Endothelial cell of umbilical vein (primary cell): ENCODE measurements around the gene IMPACT. TPM values are rescaled to one million over a fixed set of nuclear protein-coding genes. Genes with fewer than 3 reads are reported as not detected.

Experiments
- BruUV-seq: library from RNA; stranded (reverse); fragments of 400-500 nt; replicated peaks from 2 replicates; lab custom pipeline; 2021; lab: Mats Ljungman, UMichigan
- CTCF ChIA-PET: fragments of 300-600, 350-600 bp; sonication (Branson Sonifier 250); formaldehyde crosslinking; loops from one replicate; lab custom pipeline; 2021; ENCODE audit warnings: antibody characterized with exemption, inconsistent platforms; lab: Charles Lee
- POLR2A ChIA-PET: fragments of 300-600, 350-600 bp; sonication (Branson Sonifier 250); formaldehyde crosslinking; loops from one replicate; lab custom pipeline; 2021; ENCODE audit warnings: antibody characterized with exemption, inconsistent platforms; lab: Charles Lee
- DNase-seq: peaks from one replicate; pipeline ENCODE4 v3.0.0-alpha.2; 2011; ENCODE audit warnings: low read depth, low spot score
- FAIRE-seq: peaks from 2 replicates; lab custom pipeline; 2011; peaks lifted over from hg19 to GRCh38; lab: Jason Lieb, UNC
- H2AFZ ChIP-seq: 2 replicates; pipeline ENCODE4 v1.6.0; 2012; ENCODE audit warnings: low read depth, low read length, control low read depth, inconsistent platforms
- H3K27ac ChIP-seq: 2 replicates; pipeline ENCODE4 v1.5.1; 2011; ENCODE audit warnings: low read depth, mild to moderate bottlenecking, control low read depth, low read length, moderate library complexity; ENCODE audit not compliant: insufficient read depth
- H3K27me3 ChIP-seq, 2 experiments: 2 replicates each; pipeline versions ENCODE4 v1.6.0 to v1.6.1; 2011; ENCODE audit warnings: low read length in 2 of 2, mixed read lengths in 1 of 2; ENCODE audit not compliant: control insufficient read depth in 2 of 2, insufficient read depth in 2 of 2
- H3K36me3 ChIP-seq, 2 experiments: 2 replicates in 1 of 2; 3 replicates in 1 of 2; pipeline ENCODE4 v1.5.1; 2011; ENCODE audit warnings: low read length in 2 of 2, mild to moderate bottlenecking in 1 of 2, moderate library complexity in 1 of 2; ENCODE audit not compliant: control insufficient read depth in 2 of 2, insufficient read depth in 2 of 2; ENCODE audit errors: extremely low read depth in 1 of 2
- H3K4me1 ChIP-seq: 3 replicates; pipeline ENCODE4 v1.5.1; 2011; ENCODE audit warnings: mild to moderate bottlenecking, low read length; ENCODE audit not compliant: control insufficient read depth, insufficient read depth; ENCODE audit errors: extremely low read depth
- H3K4me2 ChIP-seq: 2 replicates; pipeline ENCODE4 v1.6.1; 2011; ENCODE audit warnings: low read length, control low read depth, mixed read lengths; ENCODE audit not compliant: insufficient read depth
- H3K4me3 ChIP-seq, 3 experiments: fragments of 200-600 bp in 1 of 3; sonication (generic), shearing (Covaris generic) in 1 of 3; replicated peaks in 1 of 3; 2 replicates each; pipeline ENCODE4 v1.5.1; 2011 to 2016; ENCODE audit warnings: control low read depth in 3 of 3, low read length in 3 of 3, mild to moderate bottlenecking in 2 of 3, inconsistent platforms in 1 of 3, low read depth in 1 of 3, moderate library complexity in 1 of 3; ENCODE audit not compliant: insufficient read depth in 1 of 3
- H3K79me2 ChIP-seq: 2 replicates; pipeline ENCODE4 v1.6.0; 2012; ENCODE audit warnings: low read length, inconsistent platforms; ENCODE audit not compliant: control insufficient read depth, insufficient read depth
- H3K9ac ChIP-seq: replicated peaks from 2 replicates; pipeline ENCODE3; 2011; ENCODE audit warnings: low read length, control low read depth; ENCODE audit not compliant: insufficient read depth; ENCODE audit errors: extremely low read depth
- H3K9me1 ChIP-seq: replicated peaks from 3 replicates; pipeline ENCODE4 v1.6.0; 2011; ENCODE audit warnings: mild to moderate bottlenecking, low read length; ENCODE audit not compliant: control insufficient read depth, insufficient read depth; ENCODE audit errors: extremely low read depth
- H3K9me3 ChIP-seq: replicated peaks from 2 replicates; pipeline ENCODE4 v1.5.1; 2012; ENCODE audit warnings: low read length, inconsistent platforms; ENCODE audit not compliant: control insufficient read depth, insufficient read depth
- H4K20me1 ChIP-seq: replicated peaks from 2 replicates; pipeline ENCODE3; 2011; ENCODE audit warnings: mild to moderate bottlenecking, low read length; ENCODE audit not compliant: control insufficient read depth, insufficient read depth; ENCODE audit errors: extremely low read depth
- EZH2 ChIP-seq: IDR thresholded peaks from 2 replicates; pipeline ENCODE4 v1.6.1; 2012; ENCODE audit warnings: borderline replicate concordance, low read depth, mild to moderate bottlenecking, moderate library complexity, low read length, inconsistent platforms; ENCODE audit not compliant: severe bottlenecking
- FOS ChIP-seq: IDR thresholded peaks from 2 replicates; pipeline ENCODE4 v1.6.1; 2011; ENCODE audit warnings: mild to moderate bottlenecking, low read length, moderate library complexity, borderline replicate concordance; ENCODE audit not compliant: insufficient read depth
- GATA2 ChIP-seq: IDR thresholded peaks from 2 replicates; pipeline ENCODE4 v1.7.0; 2011; ENCODE audit warnings: low read depth, mild to moderate bottlenecking, moderate library complexity, mixed read lengths, low read length; ENCODE audit not compliant: insufficient read length, insufficient read depth
- JUN ChIP-seq: IDR thresholded peaks from 2 replicates; pipeline ENCODE4 v1.6.1; 2011; ENCODE audit warnings: borderline replicate concordance, low read depth; ENCODE audit not compliant: insufficient read length, insufficient read depth
- MYC ChIP-seq: IDR thresholded peaks from one replicate; pipeline ENCODE4 v1.6.1; 2011; ENCODE audit warnings: mild to moderate bottlenecking, low read depth, low read length
- POLR2A ChIP-seq: IDR thresholded peaks from 2 replicates; pipeline ENCODE4 v1.6.1; 2012; ENCODE audit warnings: low read depth, mild to moderate bottlenecking, control low read depth, low read length
- POLR2AphosphoS5 ChIP-seq: IDR thresholded peaks from 2 replicates; pipeline ENCODE4 v1.6.1; 2012; ENCODE audit warnings: low read depth, mild to moderate bottlenecking, control low read depth, low read length, moderate library complexity; ENCODE audit not compliant: insufficient read depth
- dilution Hi-C: fragments of 300-500 bp; cut with MboI; formaldehyde crosslinking; loops from one replicate; pipeline ENCODE4 v1.15.0; 2019; ENCODE audit warnings: low sequenced_read_pairs; ENCODE audit not compliant: extremely low pct_ligation_motif_present
- intact Hi-C: fragments of 100-400 bp; cut with micrococcal nuclease; formaldehyde crosslinking; loops from one replicate; pipeline ENCODE4 v1.10.0; 2022
- polyA plus RNA-seq, 4 experiments: library from polyadenylated mRNA; depleted of rRNA in 3 of 4; stranded (reverse) in 3 of 4; unstranded in 1 of 4; fragments of >200 nt; gene quantifications; 2 replicates each; pipeline versions ENCODE4 v1.2.1 to v1.2.3, GENCODE V29; 2011 to 2012; ENCODE audit warnings: missing spikeins in 1 of 4
- total RNA-seq: library from RNA; stranded (reverse); gene quantifications from 2 replicates; pipeline ENCODE4 v1.2.3, GENCODE V29; 2021
- TF ChIP-seq, protein P1 (sequence below), 2 donors: IDR thresholded peaks; 1 replicate in 1 of 2; 2 replicates in 1 of 2; pipeline ENCODE4 v1.5.1; 2011; ENCODE audit warnings: low read length in 2 of 2, mild to moderate bottlenecking in 2 of 2, moderate library complexity in 2 of 2, control low read depth in 1 of 2, inconsistent platforms in 1 of 2, low read depth in 1 of 2; ENCODE audit not compliant: insufficient read depth in 1 of 2; ENCODE audit errors: extremely low read depth in 1 of 2
- TF ChIP-seq, protein P2 (sequence below): IDR thresholded peaks from 2 replicates; pipeline ENCODE4 v1.6.1; 2011; ENCODE audit not compliant: insufficient read depth, insufficient read length

IMPACT gene
- total and polyA plus RNA-seq, 2 donors (not counting 3 experiments of a cell fraction or from before 2014, with no cell fraction given), result 15.4 to 28.6 TPM

GRCh38 chr18:24485681-24486080 lies 59.2 kb downstream of the IMPACT start:
- ChIA-PET CTCF (interaction anchor here (1.8 to 11.6 kb wide), 4 partner anchors 20 to 309 kb away, joined by 4 to 355 read pairs (median 161); no protein-coding TSS in a partner anchor), POLR2A (no interaction called here)
- Histone ChIP-seq H3K4me1 (no peaks in the 10 kb centered on the region), H3K9me3 (no peaks in the 10 kb centered on the region), H3K9me1 (no peaks in the 10 kb centered on the region), H3K4me2 (no peak overlapping the region), H3K27me3 (peaks cover 14 to 18% of the 10 kb centered on the region in 2 experiments), H3K36me3 (no peaks in the 10 kb centered on the region), H4K20me1 (no peaks in the 10 kb centered on the region), H2AFZ (no peak overlapping the region), H3K79me2 (no peaks in the 10 kb centered on the region), H3K27ac (no peak overlapping the region), H3K4me3 (no peak overlapping the region), H3K9ac (no peak overlapping the region)
- no TSS peak for BruUV-seq
- DNase-seq (no peak), FAIRE-seq (no peak)
- TF ChIP-seq MYC, result no peak
- TF ChIP-seq, protein P1, sequence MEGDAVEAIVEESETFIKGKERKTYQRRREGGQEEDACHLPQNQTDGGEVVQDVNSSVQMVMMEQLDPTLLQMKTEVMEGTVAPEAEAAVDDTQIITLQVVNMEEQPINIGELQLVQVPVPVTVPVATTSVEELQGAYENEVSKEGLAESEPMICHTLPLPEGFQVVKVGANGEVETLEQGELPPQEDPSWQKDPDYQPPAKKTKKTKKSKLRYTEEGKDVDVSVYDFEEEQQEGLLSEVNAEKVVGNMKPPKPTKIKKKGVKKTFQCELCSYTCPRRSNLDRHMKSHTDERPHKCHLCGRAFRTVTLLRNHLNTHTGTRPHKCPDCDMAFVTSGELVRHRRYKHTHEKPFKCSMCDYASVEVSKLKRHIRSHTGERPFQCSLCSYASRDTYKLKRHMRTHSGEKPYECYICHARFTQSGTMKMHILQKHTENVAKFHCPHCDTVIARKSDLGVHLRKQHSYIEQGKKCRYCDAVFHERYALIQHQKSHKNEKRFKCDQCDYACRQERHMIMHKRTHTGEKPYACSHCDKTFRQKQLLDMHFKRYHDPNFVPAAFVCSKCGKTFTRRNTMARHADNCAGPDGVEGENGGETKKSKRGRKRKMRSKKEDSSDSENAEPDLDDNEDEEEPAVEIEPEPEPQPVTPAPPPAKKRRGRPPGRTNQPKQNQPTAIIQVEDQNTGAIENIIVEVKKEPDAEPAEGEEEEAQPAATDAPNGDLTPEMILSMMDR (IDR thresholded peaks at IDR 0.05; ENCODE audit: extremely low read depth in 1 of 2, insufficient read depth in 1 of 2, low read depth in 1 of 2, low read length in 2 of 2), result no peak
- TF ChIP-seq POLR2AphosphoS5, result no peak
- no peak for TF ChIP-seq JUN
- TF ChIP-seq, protein P2, sequence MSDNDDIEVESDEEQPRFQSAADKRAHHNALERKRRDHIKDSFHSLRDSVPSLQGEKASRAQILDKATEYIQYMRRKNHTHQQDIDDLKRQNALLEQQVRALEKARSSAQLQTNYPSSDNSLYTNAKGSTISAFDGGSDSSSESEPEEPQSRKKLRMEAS, result no peak
- no peak for TF ChIP-seq FOS
- no peak for TF ChIP-seq POLR2A
- no peak for TF ChIP-seq GATA2
- no peak for TF ChIP-seq EZH2
- intact Hi-C loops (no loop called here), dilution Hi-C loops (no loop called here)
